Osteoblast (primary cell): Measurements from ENCODE around the gene MFSD6L. TPM values are rescaled to one million over a fixed set of nuclear protein-coding genes. Genes with fewer than 3 reads are reported as not detected.
A peak's percentile ranks its signal among the peaks of the same experiment; 100 is the strongest.

ENCODE experiments used
- DNase-seq: peaks from one replicate; pipeline ENCODE4 v3.0.0; 2011; ENCODE audit warnings: low spot score, mixed read lengths; ENCODE audit not compliant: insufficient read length; ENCODE audit errors: missing footprints
- H2AFZ ChIP-seq: 2 replicates; pipeline ENCODE4 v1.6.0; 2011; ENCODE audit warnings: mild to moderate bottlenecking, low read length
- H3K27ac ChIP-seq: 2 replicates; pipeline ENCODE4 v1.5.1; 2011; ENCODE audit warnings: mild to moderate bottlenecking, low read depth, low read length, moderate library complexity
- H3K27me3 ChIP-seq: 2 replicates; pipeline ENCODE4 v1.6.0; 2012; ENCODE audit warnings: mild to moderate bottlenecking, control low read depth, inconsistent platforms, low read length, moderate library complexity; ENCODE audit not compliant: insufficient read depth
- H3K36me3 ChIP-seq: 2 replicates; pipeline ENCODE4 v1.5.1; 2011; ENCODE audit warnings: mild to moderate bottlenecking, low read length, control low read depth, moderate library complexity; ENCODE audit not compliant: insufficient read depth
- H3K4me1 ChIP-seq: 2 replicates; pipeline ENCODE4 v1.5.1; 2011; ENCODE audit warnings: mild to moderate bottlenecking, low read length, control low read depth, moderate library complexity; ENCODE audit not compliant: insufficient read depth
- H3K4me2 ChIP-seq: 2 replicates; pipeline ENCODE4 v1.6.0; 2011; ENCODE audit warnings: mild to moderate bottlenecking, low read length; ENCODE audit not compliant: insufficient read depth
- H3K4me3 ChIP-seq: fragments of 200-600 bp; sonication (generic); 3 replicates; pipeline ENCODE4 v1.5.1; 2012; ENCODE audit warnings: mild to moderate bottlenecking, low read length, inconsistent platforms; ENCODE audit not compliant: insufficient read depth
- H3K79me2 ChIP-seq: 2 replicates; pipeline ENCODE4 v1.6.0; 2012; ENCODE audit warnings: mild to moderate bottlenecking, low read length, control low read depth, inconsistent platforms; ENCODE audit not compliant: insufficient read depth
- H3K9me3 ChIP-seq: 2 replicates; pipeline ENCODE4 v1.5.1; 2011; ENCODE audit warnings: low read depth, low read length, control low read depth
- H4K20me1 ChIP-seq: 2 replicates; pipeline ENCODE4 v1.6.0; 2012; ENCODE audit warnings: mild to moderate bottlenecking, low read length, control low read depth; ENCODE audit not compliant: insufficient read depth
- total RNA-seq: library from RNA; depleted of rRNA; stranded (reverse); fragments of >200 nt; gene quantifications from 2 replicates; pipeline ENCODE4 v1.2.3, GENCODE V29; 2012
- TF ChIP-seq, protein P1 (sequence below): IDR thresholded peaks from 2 replicates; pipeline ENCODE4 v1.5.1; 2011; ENCODE audit warnings: mild to moderate bottlenecking, low read depth, low read length, moderate library complexity; ENCODE audit errors: extremely low read depth

The MFSD6L gene
- total RNA-seq, 1 donor = not detected

GRCh38 chr17:8794636-8795035, 4.5 kb downstream of the MFSD6L start:
- Histone ChIP-seq H2AFZ (no peak overlapping the region), H3K27me3 (peaks cover 25% of the 10 kb centered on the region), H3K4me1 (no peaks in the 10 kb centered on the region), H3K9me3 (no peaks in the 10 kb centered on the region), H3K36me3 (no peaks in the 10 kb centered on the region), H3K27ac (no peak overlapping the region), H3K79me2 (no peaks in the 10 kb centered on the region), H4K20me1 (no peaks in the 10 kb centered on the region), H3K4me3 (no peak overlapping the region), H3K4me2 (no peak overlapping the region)
- TF ChIP-seq, protein P1, sequence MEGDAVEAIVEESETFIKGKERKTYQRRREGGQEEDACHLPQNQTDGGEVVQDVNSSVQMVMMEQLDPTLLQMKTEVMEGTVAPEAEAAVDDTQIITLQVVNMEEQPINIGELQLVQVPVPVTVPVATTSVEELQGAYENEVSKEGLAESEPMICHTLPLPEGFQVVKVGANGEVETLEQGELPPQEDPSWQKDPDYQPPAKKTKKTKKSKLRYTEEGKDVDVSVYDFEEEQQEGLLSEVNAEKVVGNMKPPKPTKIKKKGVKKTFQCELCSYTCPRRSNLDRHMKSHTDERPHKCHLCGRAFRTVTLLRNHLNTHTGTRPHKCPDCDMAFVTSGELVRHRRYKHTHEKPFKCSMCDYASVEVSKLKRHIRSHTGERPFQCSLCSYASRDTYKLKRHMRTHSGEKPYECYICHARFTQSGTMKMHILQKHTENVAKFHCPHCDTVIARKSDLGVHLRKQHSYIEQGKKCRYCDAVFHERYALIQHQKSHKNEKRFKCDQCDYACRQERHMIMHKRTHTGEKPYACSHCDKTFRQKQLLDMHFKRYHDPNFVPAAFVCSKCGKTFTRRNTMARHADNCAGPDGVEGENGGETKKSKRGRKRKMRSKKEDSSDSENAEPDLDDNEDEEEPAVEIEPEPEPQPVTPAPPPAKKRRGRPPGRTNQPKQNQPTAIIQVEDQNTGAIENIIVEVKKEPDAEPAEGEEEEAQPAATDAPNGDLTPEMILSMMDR = no peak
- no peak for DNase-seq

DNA sequence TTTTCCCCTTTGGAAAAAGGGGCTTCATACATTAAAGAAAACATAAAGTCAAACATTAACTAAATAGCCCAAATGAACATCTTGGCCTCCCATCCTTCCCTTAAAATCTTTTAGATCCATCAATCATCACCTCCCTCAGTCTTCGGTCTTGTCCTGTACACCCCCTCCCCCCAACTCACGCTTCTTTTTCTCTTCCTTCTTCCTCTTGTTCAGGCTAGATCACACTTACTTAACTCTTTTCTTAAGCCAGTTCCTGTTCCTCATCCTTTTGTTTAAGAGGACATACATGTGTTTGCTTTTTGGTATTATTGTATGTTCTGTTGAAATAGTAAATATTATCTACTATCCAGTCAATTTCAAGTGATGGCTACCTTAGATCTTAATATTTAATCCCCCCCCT, 5.5 kb downstream of the MFSD6L start:
- Histone ChIP-seq H3K4me3 (no peak overlapping the region), H3K4me2 (no peak overlapping the region), H3K79me2 (no peaks in the 10 kb centered on the region), H3K9me3 (no peaks in the 10 kb centered on the region), H2AFZ (no peak overlapping the region), H4K20me1 (no peaks in the 10 kb centered on the region), H3K27ac (no peak overlapping the region), H3K27me3 (peaks cover 16% of the 10 kb centered on the region), H3K4me1 (no peaks in the 10 kb centered on the region), H3K36me3 (no peaks in the 10 kb centered on the region)
- TF ChIP-seq, protein P1 = no peak
- no peak for DNase-seq

- TF ChIP-seq, protein P1 = no peak
- Histone ChIP-seq H3K27me3 (peaks cover 10% of the 10 kb centered on the region), H3K4me3 (no peak overlapping the region)
These were observed 6.5 kb downstream of the MFSD6L start for GRCh38 chr17:8792646-8793045.

DNA sequence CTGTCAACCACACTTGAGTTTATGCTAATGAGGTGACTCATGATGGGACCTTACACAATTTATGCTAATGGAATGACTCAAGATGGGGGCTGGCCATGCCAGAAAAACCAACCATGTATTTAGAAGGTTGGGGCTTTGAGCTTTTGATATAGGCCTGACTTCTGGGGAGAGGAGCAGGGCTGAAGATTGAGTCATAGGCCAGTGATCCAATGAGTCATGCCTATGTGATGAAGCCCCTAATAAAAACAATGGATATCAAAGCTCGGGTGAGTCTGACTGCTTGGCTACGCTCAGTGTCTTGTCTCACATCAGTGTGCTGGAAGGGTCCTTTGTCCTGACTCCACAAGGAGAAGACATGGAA, 7.3 kb downstream of the MFSD6L start:
- Histone ChIP-seq H3K4me2 (no peak overlapping the region), H3K4me1 (no peaks in the 10 kb centered on the region), H3K27me3 (peaks cover 8% of the 10 kb centered on the region), H3K9me3 (no peaks in the 10 kb centered on the region), H3K4me3 (no peak overlapping the region), H3K36me3 (no peaks in the 10 kb centered on the region), H4K20me1 (no peaks in the 10 kb centered on the region), H3K27ac (no peak overlapping the region), H3K79me2 (no peaks in the 10 kb centered on the region), H2AFZ (no peak overlapping the region)
- TF ChIP-seq, protein P1 = no peak
- peak; percentile 86 for DNase-seq

More at GRCh38 chr17:8792646-8793045, 6.5 kb downstream of the MFSD6L start:
- Histone ChIP-seq H3K4me1 (no peaks in the 10 kb centered on the region), H3K4me2 (no peak overlapping the region), H3K9me3 (no peaks in the 10 kb centered on the region), H2AFZ (no peak overlapping the region), H3K79me2 (no peaks in the 10 kb centered on the region), H4K20me1 (no peaks in the 10 kb centered on the region), H3K36me3 (no peaks in the 10 kb centered on the region), H3K27ac (no peak overlapping the region)
- no peak for DNase-seq
